NOMO-1 treated with DMSO at 0.1 percent for 48 hours (cell line): ENCODE measurements around the gene DLG2.
A peak's percentile ranks its signal among the peaks of the same experiment; 100 is the strongest.

Experiments
- DNase-seq: peaks from one replicate; lab custom pipeline; 2025; ENCODE audit not compliant: unreplicated experiment; lab: John Stamatoyannopoulos, UW

The DLG2 gene

GRCh38 chr11:84243629-84244263, 1383.4 kb downstream of the DLG2 start:
- DNase-seq = no peak

- DNase-seq = no peak
Observed at GRCh38 chr11:84241343-84242131, 1385.6 kb downstream of the DLG2 start.

- no peak for DNase-seq
Observed at GRCh38 chr11:84240847-84241246, 1386.3 kb downstream of the DLG2 start.

- no peak for DNase-seq
Observed at GRCh38 chr11:84236436-84236835, 1390.7 kb downstream of the DLG2 start.

- DNase-seq = no peak
Observed at GRCh38 chr11:84234462-84235202, 1392.5 kb downstream of the DLG2 start.

- DNase-seq = no peak
Observed at GRCh38 chr11:84234011-84234410, 1393.1 kb downstream of the DLG2 start.

GRCh38 chr11:84232511-84232910, 1394.6 kb downstream of the DLG2 start:
- DNase-seq = no peak

- DNase-seq = no peak
Observed at GRCh38 chr11:84230402-84230801, 1396.7 kb downstream of the DLG2 start.

- DNase-seq = no peak
Observed at GRCh38 chr11:84227970-84228665, 1399.0 kb downstream of the DLG2 start.

GRCh38 chr11:84224042-84224441, 1403.1 kb downstream of the DLG2 start:
- DNase-seq = no peak

- DNase-seq = no peak
Observed at GRCh38 chr11:84218318-84218717, 1408.8 kb downstream of the DLG2 start.

GRCh38 chr11:84215672-84216071, 1411.5 kb downstream of the DLG2 start:
- DNase-seq = no peak

GRCh38 chr11:84214557-84214956, 1412.6 kb downstream of the DLG2 start:
- DNase-seq = no peak

- no peak for DNase-seq
Observed at GRCh38 chr11:84212468-84213390, 1414.4 kb downstream of the DLG2 start.

- DNase-seq = no peak
Observed at GRCh38 chr11:84211896-84212295, 1415.2 kb downstream of the DLG2 start.

- no peak for DNase-seq
Observed at GRCh38 chr11:84194696-84195095, 1432.4 kb downstream of the DLG2 start.

- peak; percentile 1 for DNase-seq
Observed at GRCh38 chr11:84193706-84194105, 1433.4 kb downstream of the DLG2 start.

- no peak for DNase-seq
Observed at GRCh38 chr11:84188521-84188920, 1438.6 kb downstream of the DLG2 start.

GRCh38 chr11:84173078-84173477, 1454.1 kb downstream of the DLG2 start:
- DNase-seq = no peak

- no peak for DNase-seq
Observed at GRCh38 chr11:84165139-84165538, 1462.0 kb downstream of the DLG2 start.
